ENCODE results near the gene CDK6. TPM values are rescaled to one million over a fixed set of nuclear protein-coding genes. Genes with fewer than 3 reads are reported as not detected.

The CDK6 gene
- total RNA-seq, 1 donor from 2014 or later: 6.0 TPM

DNA sequence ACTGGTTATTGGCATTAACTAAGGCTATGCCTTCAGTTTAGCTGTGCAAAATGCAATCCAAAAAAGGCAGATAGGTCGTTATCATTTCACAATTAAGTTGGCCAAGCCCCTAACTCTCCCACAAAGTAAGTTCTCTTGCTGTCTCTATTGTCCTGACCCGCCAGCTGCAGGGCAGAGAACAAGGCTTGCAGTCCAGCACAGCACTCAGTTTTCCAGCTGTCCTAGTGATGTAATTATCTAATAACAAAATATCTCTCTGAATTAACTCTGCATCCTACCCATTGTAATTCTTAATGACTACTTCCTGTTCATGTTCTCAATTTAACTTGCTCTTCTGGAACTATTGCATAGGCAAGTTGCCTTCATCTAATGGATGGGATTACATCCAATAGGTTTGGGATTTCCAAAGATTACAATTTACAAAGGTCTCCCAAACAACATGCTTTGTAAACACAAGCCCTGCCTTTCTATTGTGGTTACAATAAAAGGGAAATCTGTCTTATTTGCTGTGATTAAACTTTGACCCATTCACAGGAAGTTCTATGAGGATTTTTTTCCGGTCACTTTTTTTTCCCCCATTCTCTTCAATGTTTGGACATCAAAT lies 55.2 kb downstream of the CDK6 start:
- no peak overlapping the region for H3K9ac ChIP-seq
- TF ChIP-seq EZH2 (IDR thresholded peaks at IDR 0.05): no peak
- no peak for TF ChIP-seq EZH2phosphoT487 (IDR thresholded peaks at IDR 0.05)
- TF ChIP-seq CTCF (IDR thresholded peaks at IDR 0.05): no peak
- H3K36me3 ChIP-seq: no peaks in the 10 kb centered on the region
- H3K27ac ChIP-seq: peak overlapping the region; percentile 19
- no peak overlapping the region for H2AFZ ChIP-seq (replicated peaks)
- H3K4me3 Mint-ChIP-seq: no peak overlapping the region
- no peaks in the 10 kb centered on the region for H4K20me1 ChIP-seq (ENCODE audit: low read depth)
- H3K9me3 Mint-ChIP-seq: peaks cover 18% of the 10 kb centered on the region
- H3K4me1 Mint-ChIP-seq: peaks cover 13% of the 10 kb centered on the region
- H3K36me3 Mint-ChIP-seq: peaks cover 29% of the 10 kb centered on the region
- no peaks in the 10 kb centered on the region for H3K27me3 Mint-ChIP-seq (ENCODE audit: insufficient read depth, low read depth)
- H3K27me3 ChIP-seq: no peaks in the 10 kb centered on the region
- peaks cover 22% of the 10 kb centered on the region for H3K4me1 ChIP-seq
- H3K4me2 ChIP-seq: peak overlapping the region; percentile 55
- no peak overlapping the region for H3K27ac Mint-ChIP-seq
- H3K4me3 ChIP-seq: peak overlapping the region; percentile 1
- H3F3A ChIP-seq (ENCODE audit: low read depth): peaks cover 15% of the 10 kb centered on the region
- no peaks in the 10 kb centered on the region for H3K79me2 ChIP-seq (ENCODE audit: low read depth)
- no peaks in the 10 kb centered on the region for H3K9me3 ChIP-seq (ENCODE audit: low read depth)
- DNase-seq (ENCODE audit: low spot score): peak; percentile 53

DNA sequence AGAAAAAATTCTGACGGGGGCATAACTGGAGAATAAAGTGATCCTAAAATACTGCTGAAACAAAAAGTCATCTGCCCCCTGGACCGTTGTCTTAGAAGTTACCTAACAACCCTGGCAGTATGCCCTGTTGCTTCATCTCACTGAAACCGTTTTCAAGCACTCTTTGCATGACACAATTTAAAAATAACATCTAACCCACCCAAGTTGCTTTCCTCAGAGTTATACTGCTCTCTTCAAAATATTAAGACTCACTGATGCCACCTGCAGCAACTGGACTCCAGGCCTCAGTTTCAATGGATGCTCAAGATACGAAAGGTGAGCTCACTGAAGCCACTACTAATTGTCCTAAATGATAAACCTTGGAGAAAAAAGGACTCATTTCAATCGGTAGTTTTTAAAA lies 57.4 kb downstream of the CDK6 start:
- Mint-ChIP-seq H3K36me3 (peaks cover 37% of the 10 kb centered on the region), H3K27ac (no peak overlapping the region), H3K4me3 (no peak overlapping the region), H3K4me1 (peaks cover 5% of the 10 kb centered on the region), H3K9me3 (peaks cover 18% of the 10 kb centered on the region), H3K27me3 (ENCODE audit: insufficient read depth, low read depth) (no peaks in the 10 kb centered on the region)
- Histone ChIP-seq H3K79me2 (ENCODE audit: low read depth) (no peaks in the 10 kb centered on the region), H3F3A (ENCODE audit: low read depth) (peaks cover 15% of the 10 kb centered on the region), H3K36me3 (no peaks in the 10 kb centered on the region), H3K27me3 (no peaks in the 10 kb centered on the region), H3K27ac (no peak overlapping the region), H4K20me1 (ENCODE audit: low read depth) (no peaks in the 10 kb centered on the region), H3K9me3 (ENCODE audit: low read depth) (no peaks in the 10 kb centered on the region), H3K4me3 (no peak overlapping the region), H3K4me2 (no peak overlapping the region), H3K9ac (no peak overlapping the region), H2AFZ (replicated peaks) (no peak overlapping the region), H3K4me1 (peaks cover 12% of the 10 kb centered on the region)
- no peak for DNase-seq (ENCODE audit: low spot score)
- TF ChIP-seq CTCF (IDR thresholded peaks at IDR 0.05) (no peak), EZH2 (IDR thresholded peaks at IDR 0.05) (no peak), EZH2phosphoT487 (IDR thresholded peaks at IDR 0.05) (no peak)

- Histone ChIP-seq H3K9ac (no peak overlapping the region), H3K27ac (no peak overlapping the region), H4K20me1 (ENCODE audit: low read depth) (no peaks in the 10 kb centered on the region), H3K4me1 (peaks cover 12% of the 10 kb centered on the region), H2AFZ (replicated peaks) (no peak overlapping the region), H3K4me2 (no peak overlapping the region), H3K4me3 (no peak overlapping the region), H3K79me2 (ENCODE audit: low read depth) (no peaks in the 10 kb centered on the region), H3F3A (ENCODE audit: low read depth) (peaks cover 15% of the 10 kb centered on the region), H3K9me3 (ENCODE audit: low read depth) (no peaks in the 10 kb centered on the region), H3K27me3 (no peaks in the 10 kb centered on the region), H3K36me3 (no peaks in the 10 kb centered on the region)
- TF ChIP-seq EZH2 (IDR thresholded peaks at IDR 0.05): no peak
- no peak for TF ChIP-seq EZH2phosphoT487 (IDR thresholded peaks at IDR 0.05)
- Mint-ChIP-seq H3K27ac (no peak overlapping the region), H3K4me1 (peaks cover 5% of the 10 kb centered on the region), H3K4me3 (no peak overlapping the region), H3K27me3 (ENCODE audit: insufficient read depth, low read depth) (no peaks in the 10 kb centered on the region), H3K9me3 (peaks cover 18% of the 10 kb centered on the region), H3K36me3 (peaks cover 34% of the 10 kb centered on the region)
- DNase-seq (ENCODE audit: low spot score): no peak
Observed at GRCh38 chr7:92777993-92778392, 58.4 kb downstream of the CDK6 start.

DNA sequence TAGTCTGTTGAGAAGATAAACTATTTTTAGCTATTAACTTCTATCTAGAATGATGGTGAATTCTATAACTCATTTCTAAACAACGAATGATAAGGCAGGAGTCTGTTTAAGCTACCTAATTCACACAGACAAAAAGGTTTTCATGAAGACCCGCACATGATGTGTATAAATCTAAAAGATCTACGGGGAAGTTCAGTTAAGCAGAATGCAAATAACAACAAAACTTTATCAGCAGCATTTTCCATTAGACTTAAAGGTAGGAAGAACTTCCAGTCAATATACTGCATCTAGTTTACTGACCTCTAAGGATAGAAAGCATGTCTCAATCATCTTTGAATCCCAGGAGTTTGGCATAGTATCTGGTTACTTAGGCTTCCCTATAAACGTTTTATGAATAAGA lies 62.6 kb downstream of the CDK6 start:
- Histone ChIP-seq H3K79me2 (ENCODE audit: low read depth) (no peaks in the 10 kb centered on the region), H3F3A (ENCODE audit: low read depth) (no peaks in the 10 kb centered on the region)
- peaks cover 5% of the 10 kb centered on the region for H3K4me1 Mint-ChIP-seq

More for the DNA sequence above, 62.6 kb downstream of the CDK6 start:
- peaks cover 28% of the 10 kb centered on the region for H3K36me3 Mint-ChIP-seq
- Histone ChIP-seq H3K9me3 (ENCODE audit: low read depth) (no peaks in the 10 kb centered on the region), H3K9ac (no peak overlapping the region), H3K4me3 (no peak overlapping the region), H3K4me2 (no peak overlapping the region), H3K4me1 (peaks cover 4% of the 10 kb centered on the region), H2AFZ (replicated peaks) (no peak overlapping the region), H3K27me3 (no peaks in the 10 kb centered on the region), H3K36me3 (no peaks in the 10 kb centered on the region), H3K27ac (no peak overlapping the region), H4K20me1 (ENCODE audit: low read depth) (no peaks in the 10 kb centered on the region)
- no peak for TF ChIP-seq EZH2phosphoT487 (IDR thresholded peaks at IDR 0.05)
- no peak overlapping the region for H3K27ac Mint-ChIP-seq
- H3K4me3 Mint-ChIP-seq: no peak overlapping the region
- no peak for DNase-seq (ENCODE audit: low spot score)
- H3K27me3 Mint-ChIP-seq (ENCODE audit: insufficient read depth, low read depth): no peaks in the 10 kb centered on the region
- H3K9me3 Mint-ChIP-seq: peaks cover 18% of the 10 kb centered on the region

All from neural progenitor cell (in vitro differentiated cells).